Breast epithelium (tissue), 3 donors: Measurements from ENCODE around the gene ASXL2.

Experiments used
- POLR2A ChIP-seq: fragments of 450-650 bp; IDR thresholded peaks from one replicate; pipeline ENCODE4 v1.6.1; 2016; ENCODE audit warnings: antibody characterized with exemption, mild to moderate bottlenecking, moderate library complexity
- POLR2AphosphoS5 ChIP-seq, 3 donors: sonication (generic); formaldehyde crosslinking; IDR thresholded peaks; one replicate each; pipeline ENCODE4 v1.6.1; 2017; ENCODE audit warnings: antibody characterized with exemption in 3 of 3
- TF ChIP-seq, protein P1 (sequence below), 3 donors: fragments of 450-650 bp; IDR thresholded peaks; one replicate each; pipeline ENCODE4 v1.5.1; 2016 to 2017; ENCODE audit warnings: antibody characterized with exemption in 3 of 3, mild to moderate bottlenecking in 3 of 3, moderate library complexity in 3 of 3

DNA sequence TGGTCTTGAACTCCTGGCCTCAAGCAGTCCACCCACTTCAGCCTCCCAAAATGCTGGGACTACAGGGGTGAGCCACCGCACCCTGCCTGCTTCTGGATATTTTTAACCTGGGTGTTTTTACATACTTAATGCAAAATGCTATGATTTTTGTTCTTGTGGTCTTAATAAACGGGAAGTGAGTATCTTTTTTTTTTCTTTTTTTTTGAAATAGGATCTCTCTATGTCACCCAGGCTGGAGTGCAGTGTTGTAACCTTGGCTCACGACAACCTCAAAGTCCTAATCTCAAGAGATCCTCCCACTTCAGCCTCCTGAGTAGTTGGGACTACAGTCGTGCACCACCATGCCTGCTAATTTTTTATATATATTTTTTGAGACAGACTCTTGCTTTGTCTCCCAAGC, 19.2 kb upstream of the ASXL2 start:
- TF ChIP-seq, protein P1, sequence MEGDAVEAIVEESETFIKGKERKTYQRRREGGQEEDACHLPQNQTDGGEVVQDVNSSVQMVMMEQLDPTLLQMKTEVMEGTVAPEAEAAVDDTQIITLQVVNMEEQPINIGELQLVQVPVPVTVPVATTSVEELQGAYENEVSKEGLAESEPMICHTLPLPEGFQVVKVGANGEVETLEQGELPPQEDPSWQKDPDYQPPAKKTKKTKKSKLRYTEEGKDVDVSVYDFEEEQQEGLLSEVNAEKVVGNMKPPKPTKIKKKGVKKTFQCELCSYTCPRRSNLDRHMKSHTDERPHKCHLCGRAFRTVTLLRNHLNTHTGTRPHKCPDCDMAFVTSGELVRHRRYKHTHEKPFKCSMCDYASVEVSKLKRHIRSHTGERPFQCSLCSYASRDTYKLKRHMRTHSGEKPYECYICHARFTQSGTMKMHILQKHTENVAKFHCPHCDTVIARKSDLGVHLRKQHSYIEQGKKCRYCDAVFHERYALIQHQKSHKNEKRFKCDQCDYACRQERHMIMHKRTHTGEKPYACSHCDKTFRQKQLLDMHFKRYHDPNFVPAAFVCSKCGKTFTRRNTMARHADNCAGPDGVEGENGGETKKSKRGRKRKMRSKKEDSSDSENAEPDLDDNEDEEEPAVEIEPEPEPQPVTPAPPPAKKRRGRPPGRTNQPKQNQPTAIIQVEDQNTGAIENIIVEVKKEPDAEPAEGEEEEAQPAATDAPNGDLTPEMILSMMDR (IDR thresholded peaks at IDR 0.05): no peak
- no peak for TF ChIP-seq POLR2AphosphoS5 (IDR thresholded peaks at IDR 0.05)
- TF ChIP-seq POLR2A: no peak
